ENCODE data around the gene APLF.

The APLF gene

GRCh38 chr2:68591225-68591624, 123.8 kb downstream of the APLF start:
- no peak for TF ChIP-seq TAF1 (IDR thresholded peaks at IDR 0.05; ENCODE audit: borderline replicate concordance, insufficient read depth, low read length)
- no peak for TF ChIP-seq FOXP2 (optimal IDR thresholded peaks at IDR 0.05; ENCODE audit: borderline replicate concordance, extremely low read depth, extremely low read length, insufficient read depth)
- no peak for TF ChIP-seq SIN3A (IDR thresholded peaks at IDR 0.05; ENCODE audit: borderline replicate concordance, insufficient read depth, low read length)
- TF ChIP-seq, protein P1, sequence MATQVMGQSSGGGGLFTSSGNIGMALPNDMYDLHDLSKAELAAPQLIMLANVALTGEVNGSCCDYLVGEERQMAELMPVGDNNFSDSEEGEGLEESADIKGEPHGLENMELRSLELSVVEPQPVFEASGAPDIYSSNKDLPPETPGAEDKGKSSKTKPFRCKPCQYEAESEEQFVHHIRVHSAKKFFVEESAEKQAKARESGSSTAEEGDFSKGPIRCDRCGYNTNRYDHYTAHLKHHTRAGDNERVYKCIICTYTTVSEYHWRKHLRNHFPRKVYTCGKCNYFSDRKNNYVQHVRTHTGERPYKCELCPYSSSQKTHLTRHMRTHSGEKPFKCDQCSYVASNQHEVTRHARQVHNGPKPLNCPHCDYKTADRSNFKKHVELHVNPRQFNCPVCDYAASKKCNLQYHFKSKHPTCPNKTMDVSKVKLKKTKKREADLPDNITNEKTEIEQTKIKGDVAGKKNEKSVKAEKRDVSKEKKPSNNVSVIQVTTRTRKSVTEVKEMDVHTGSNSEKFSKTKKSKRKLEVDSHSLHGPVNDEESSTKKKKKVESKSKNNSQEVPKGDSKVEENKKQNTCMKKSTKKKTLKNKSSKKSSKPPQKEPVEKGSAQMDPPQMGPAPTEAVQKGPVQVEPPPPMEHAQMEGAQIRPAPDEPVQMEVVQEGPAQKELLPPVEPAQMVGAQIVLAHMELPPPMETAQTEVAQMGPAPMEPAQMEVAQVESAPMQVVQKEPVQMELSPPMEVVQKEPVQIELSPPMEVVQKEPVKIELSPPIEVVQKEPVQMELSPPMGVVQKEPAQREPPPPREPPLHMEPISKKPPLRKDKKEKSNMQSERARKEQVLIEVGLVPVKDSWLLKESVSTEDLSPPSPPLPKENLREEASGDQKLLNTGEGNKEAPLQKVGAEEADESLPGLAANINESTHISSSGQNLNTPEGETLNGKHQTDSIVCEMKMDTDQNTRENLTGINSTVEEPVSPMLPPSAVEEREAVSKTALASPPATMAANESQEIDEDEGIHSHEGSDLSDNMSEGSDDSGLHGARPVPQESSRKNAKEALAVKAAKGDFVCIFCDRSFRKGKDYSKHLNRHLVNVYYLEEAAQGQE (IDR thresholded peaks at IDR 0.05; ENCODE audit: insufficient read depth in 1 of 2, low read depth in 2 of 2, low read length in 2 of 2): no peak

DNA sequence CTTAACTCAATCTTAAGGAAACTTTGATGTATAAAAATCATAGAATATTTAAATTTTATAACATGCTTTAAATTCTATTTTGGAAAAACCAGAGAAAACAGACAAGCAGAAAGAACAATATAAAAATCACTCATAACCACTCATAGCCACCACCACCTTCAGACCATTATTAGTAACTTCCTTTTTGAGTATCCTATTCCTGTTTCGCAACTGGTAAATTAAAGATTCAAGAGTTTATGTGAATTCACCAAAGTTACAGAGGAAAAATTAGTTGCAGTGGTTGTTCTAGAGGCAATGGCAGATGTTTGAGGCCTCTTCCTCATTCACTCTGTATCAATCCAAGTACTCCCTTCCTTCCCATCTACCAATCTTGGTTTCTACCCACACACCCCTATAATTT, 126.7 kb downstream of the APLF start:
- no peak for TF ChIP-seq POLR2AphosphoS5 (IDR thresholded peaks at IDR 0.05; ENCODE audit: low read depth, low read length)

GRCh38 chr2:68594674-68595492, 127.5 kb downstream of the APLF start:
- TF ChIP-seq FOXP2 (optimal IDR thresholded peaks at IDR 0.05; ENCODE audit: borderline replicate concordance, extremely low read depth, extremely low read length, insufficient read depth) (no peak), SIN3A (IDR thresholded peaks at IDR 0.05; ENCODE audit: borderline replicate concordance, insufficient read depth, low read length) (no peak), POLR2AphosphoS5 (IDR thresholded peaks at IDR 0.05; ENCODE audit: low read depth, low read length) (no peak), TAF1 (IDR thresholded peaks at IDR 0.05; ENCODE audit: borderline replicate concordance, insufficient read depth, low read length) (no peak)
- TF ChIP-seq, protein P1 (IDR thresholded peaks at IDR 0.05; ENCODE audit: insufficient read depth in 1 of 2, low read depth in 2 of 2, low read length in 2 of 2): no peak

DNA sequence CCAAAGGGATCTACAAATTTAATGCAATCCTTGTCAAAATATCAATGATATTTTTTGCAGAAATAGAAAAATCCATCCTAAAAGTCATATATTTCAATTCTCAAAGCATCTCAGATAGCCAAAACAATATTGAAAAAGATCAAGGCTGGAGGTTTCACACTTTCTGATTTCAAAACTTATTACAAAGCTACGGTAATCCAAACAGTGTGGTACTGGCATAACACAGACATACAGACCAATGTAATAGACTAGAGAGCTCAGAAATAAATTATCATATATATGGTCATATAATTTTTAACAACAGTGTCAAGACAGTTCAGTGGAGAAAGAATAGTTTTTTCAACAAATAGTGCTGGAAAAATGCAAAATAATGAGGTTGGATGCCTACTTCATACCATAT, 135.7 kb downstream of the APLF start:
- TF ChIP-seq POLR2AphosphoS5 (IDR thresholded peaks at IDR 0.05; ENCODE audit: low read depth, low read length) (no peak), SIN3A (IDR thresholded peaks at IDR 0.05; ENCODE audit: borderline replicate concordance, insufficient read depth, low read length) (no peak), TAF1 (IDR thresholded peaks at IDR 0.05; ENCODE audit: borderline replicate concordance, insufficient read depth, low read length) (no peak), FOXP2 (optimal IDR thresholded peaks at IDR 0.05; ENCODE audit: borderline replicate concordance, extremely low read depth, extremely low read length, insufficient read depth) (no peak)
- TF ChIP-seq, protein P1 (IDR thresholded peaks at IDR 0.05; ENCODE audit: insufficient read depth in 1 of 2, low read depth in 2 of 2, low read length in 2 of 2): no peak

DNA sequence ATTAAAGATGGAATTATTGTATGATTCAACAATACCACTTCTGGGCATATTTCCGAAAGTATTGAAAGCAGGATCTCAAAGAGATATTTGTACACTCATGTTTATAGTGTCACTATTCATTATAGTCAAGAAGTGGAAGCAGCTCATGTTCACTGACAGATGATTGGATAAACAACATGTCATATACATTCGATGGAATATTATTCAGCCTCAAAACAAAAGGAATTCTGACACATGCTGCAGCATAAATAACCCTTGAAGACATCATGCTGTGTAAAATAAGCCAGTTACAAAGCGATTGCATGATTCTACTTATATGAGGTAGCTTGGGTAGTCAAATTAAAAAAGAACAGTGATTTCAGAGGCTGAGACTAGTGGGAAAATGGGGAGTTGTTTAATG, 136.7 kb downstream of the APLF start:
- TF ChIP-seq, protein P1 (IDR thresholded peaks at IDR 0.05; ENCODE audit: insufficient read depth in 1 of 2, low read depth in 2 of 2, low read length in 2 of 2): no peak
- TF ChIP-seq SIN3A (IDR thresholded peaks at IDR 0.05; ENCODE audit: borderline replicate concordance, insufficient read depth, low read length) (no peak), FOXP2 (optimal IDR thresholded peaks at IDR 0.05; ENCODE audit: borderline replicate concordance, extremely low read depth, extremely low read length, insufficient read depth) (no peak), POLR2AphosphoS5 (IDR thresholded peaks at IDR 0.05; ENCODE audit: low read depth, low read length) (no peak), TAF1 (IDR thresholded peaks at IDR 0.05; ENCODE audit: borderline replicate concordance, insufficient read depth, low read length) (no peak)

Data from PFSK-1 (cell line).